Duodenal mucosa (tissue), 2 donors: ENCODE results near the gene WDR45.
A peak's percentile ranks its signal among the peaks of the same experiment; 100 is the strongest.

Experiments
- H3K27ac ChIP-seq: one replicate; pipeline ENCODE4 v1.7.0; 2013; ENCODE audit warnings: low read depth, low read length
- H3K27me3 ChIP-seq, 2 donors: one replicate each; pipeline ENCODE4 v1.7.0; 2013; ENCODE audit warnings: low read length in 2 of 2, control low read depth in 1 of 2; ENCODE audit not compliant: insufficient read depth in 2 of 2, control insufficient read depth in 1 of 2
- H3K36me3 ChIP-seq, 2 donors: one replicate each; pipeline ENCODE4 v1.7.0; 2013; ENCODE audit warnings: low read length in 2 of 2, control low read depth in 1 of 2; ENCODE audit not compliant: insufficient read depth in 2 of 2, control insufficient read depth in 1 of 2
- H3K4me1 ChIP-seq, 2 donors: one replicate each; pipeline ENCODE4 v1.7.0; 2013; ENCODE audit warnings: low read length in 2 of 2, control low read depth in 1 of 2; ENCODE audit not compliant: insufficient read depth in 2 of 2, control insufficient read depth in 1 of 2
- H3K4me3 ChIP-seq, 2 donors: one replicate each; pipeline ENCODE4 v1.7.0; 2013; ENCODE audit warnings: low read length in 2 of 2, low read depth in 1 of 2
- H3K9ac ChIP-seq, 2 donors: one replicate each; pipeline ENCODE4 v1.7.0; 2013; ENCODE audit warnings: low read length in 2 of 2, low read depth in 1 of 2
- H3K9me3 ChIP-seq, 2 donors: one replicate each; pipeline ENCODE4 v1.7.0; 2013; ENCODE audit warnings: low read length in 2 of 2, control low read depth in 1 of 2; ENCODE audit not compliant: control insufficient read depth in 1 of 2

The WDR45 gene

GRCh38 chrX:49066278-49066677 is 13.4 kb downstream of the WDR45 start:
- peaks cover 0 to 7% of the 10 kb centered on the region in 2 donors for H3K36me3 ChIP-seq
- H3K27me3 ChIP-seq = no peaks in the 10 kb centered on the region
- H3K9ac ChIP-seq = no peak overlapping the region
- H3K9me3 ChIP-seq = no peaks in the 10 kb centered on the region
- H3K4me3 ChIP-seq = no peak overlapping the region
- no peak overlapping the region for H3K27ac ChIP-seq
- H3K4me1 ChIP-seq = no peaks in the 10 kb centered on the region

- no peaks in the 10 kb centered on the region for H3K9me3 ChIP-seq
- no peak overlapping the region for H3K27ac ChIP-seq
- H3K4me1 ChIP-seq = peaks cover 5 to 9% of the 10 kb centered on the region in 2 donors
- peaks cover 0 to 7% of the 10 kb centered on the region in 2 donors for H3K36me3 ChIP-seq
- H3K27me3 ChIP-seq = no peaks in the 10 kb centered on the region
- H3K9ac ChIP-seq = no peak overlapping the region
- H3K4me3 ChIP-seq = no peak overlapping the region
Observed at GRCh38 chrX:49064735-49065134, 15.0 kb downstream of the WDR45 start.

GRCh38 chrX:49064303-49064702 is 15.4 kb downstream of the WDR45 start:
- no peak overlapping the region for H3K9ac ChIP-seq
- H3K4me1 ChIP-seq = peaks cover 5 to 9% of the 10 kb centered on the region in 2 donors
- no peak overlapping the region for H3K4me3 ChIP-seq
- no peak overlapping the region for H3K27ac ChIP-seq
- H3K27me3 ChIP-seq = no peaks in the 10 kb centered on the region
- peaks cover 0 to 7% of the 10 kb centered on the region in 2 donors for H3K36me3 ChIP-seq
- H3K9me3 ChIP-seq = no peaks in the 10 kb centered on the region

GRCh38 chrX:49063715-49064114 is 16.0 kb downstream of the WDR45 start:
- Histone ChIP-seq H3K9me3 (no peaks in the 10 kb centered on the region), H3K27me3 (no peaks in the 10 kb centered on the region), H3K4me3 (no peak overlapping the region), H3K27ac (no peak overlapping the region), H3K36me3 (peaks cover 0 to 7% of the 10 kb centered on the region in 2 donors), H3K4me1 (peaks cover 5 to 9% of the 10 kb centered on the region in 2 donors), H3K9ac (no peak overlapping the region)

- no peak overlapping the region for H3K4me3 ChIP-seq
- no peak overlapping the region for H3K9ac ChIP-seq
- peaks cover 5 to 9% of the 10 kb centered on the region in 2 donors for H3K4me1 ChIP-seq
- H3K27me3 ChIP-seq = no peaks in the 10 kb centered on the region
- no peaks in the 10 kb centered on the region for H3K9me3 ChIP-seq
- peaks cover 0 to 7% of the 10 kb centered on the region in 2 donors for H3K36me3 ChIP-seq
- no peak overlapping the region for H3K27ac ChIP-seq
Observed at GRCh38 chrX:49061916-49062315, 17.8 kb downstream of the WDR45 start.

GRCh38 chrX:49061490-49061889 is 18.2 kb downstream of the WDR45 start:
- Histone ChIP-seq H3K4me1 (peaks cover 5 to 9% of the 10 kb centered on the region in 2 donors), H3K36me3 (peaks cover 0 to 7% of the 10 kb centered on the region in 2 donors), H3K27ac (no peak overlapping the region), H3K9ac (no peak overlapping the region), H3K27me3 (no peaks in the 10 kb centered on the region), H3K4me3 (no peak overlapping the region), H3K9me3 (no peaks in the 10 kb centered on the region)

- H3K27me3 ChIP-seq = no peaks in the 10 kb centered on the region
- H3K4me1 ChIP-seq = peaks cover 5 to 9% of the 10 kb centered on the region in 2 donors
- H3K36me3 ChIP-seq = peaks cover 0 to 4% of the 10 kb centered on the region in 2 donors
- no peaks in the 10 kb centered on the region for H3K9me3 ChIP-seq
- H3K27ac ChIP-seq = no peak overlapping the region
- H3K9ac ChIP-seq = no peak overlapping the region
- no peak overlapping the region for H3K4me3 ChIP-seq
Observed at GRCh38 chrX:49060914-49061313, 18.8 kb downstream of the WDR45 start.

- H3K9ac ChIP-seq = peak overlapping the region in 1 of 2 donors; percentile 68
- no peaks in the 10 kb centered on the region for H3K9me3 ChIP-seq
- H3K36me3 ChIP-seq = peaks cover 0 to 4% of the 10 kb centered on the region in 2 donors
- H3K4me3 ChIP-seq = peak overlapping the region; percentile 60 to 68
- no peaks in the 10 kb centered on the region for H3K27me3 ChIP-seq
- H3K4me1 ChIP-seq = peaks cover 8 to 9% of the 10 kb centered on the region in 2 donors
- H3K27ac ChIP-seq = peak overlapping the region; percentile 78
Observed at GRCh38 chrX:49059681-49060085, 20.0 kb downstream of the WDR45 start.

GRCh38 chrX:49059201-49059600 is 20.5 kb downstream of the WDR45 start:
- peak overlapping the region; percentile 78 for H3K27ac ChIP-seq
- H3K27me3 ChIP-seq = no peaks in the 10 kb centered on the region
- peak overlapping the region; percentile 51 to 68 for H3K9ac ChIP-seq
- peaks cover 9 to 10% of the 10 kb centered on the region in 2 donors for H3K4me1 ChIP-seq
- H3K4me3 ChIP-seq = peak overlapping the region; percentile 60 to 68
- H3K36me3 ChIP-seq = peaks cover 0 to 4% of the 10 kb centered on the region in 2 donors
- no peaks in the 10 kb centered on the region for H3K9me3 ChIP-seq

GRCh38 chrX:49058794-49059193 is 20.9 kb downstream of the WDR45 start, which contains the start of gene CCDC120:
Gene CCDC120, plus strand, starts transcription at chrX:49058999. Its CDS starts 3,043 bp downstream, at chrX:49062042.
- no peaks in the 10 kb centered on the region for H3K9me3 ChIP-seq
- peak within 1 kb of the TSS; percentile 78 for H3K27ac ChIP-seq
- H3K4me3 ChIP-seq = peak within 1 kb of the TSS; percentile 60 to 68
- peaks cover 0 to 2% of the 10 kb centered on the region in 2 donors for H3K36me3 ChIP-seq
- no peaks in the 10 kb centered on the region for H3K27me3 ChIP-seq
- peak within 1 kb of the TSS; percentile 51 to 68 for H3K9ac ChIP-seq
- peaks cover 10 to 13% of the 10 kb centered on the region in 2 donors for H3K4me1 ChIP-seq
